ENCODE results near the gene PASK. TPM values are rescaled to one million over a fixed set of nuclear protein-coding genes. Genes with fewer than 3 reads are reported as not detected.

PASK gene
- total RNA-seq, 3 donors from 2014 or later, result 6.8 to 25.5 (median 20.6) TPM

- DNase-seq (no peak), ATAC-seq (no peak)
- peaks cover 3% of the 10 kb centered on the region for H3K36me3 ChIP-seq (ENCODE audit: low read depth)
- no peak for TF ChIP-seq CTCF (IDR thresholded peaks at IDR 0.05)
- H3K4me1 ChIP-seq (ENCODE audit: low read depth), result peaks cover 12% of the 10 kb centered on the region
- H3K9me3 ChIP-seq, result no peaks in the 10 kb centered on the region
- intact Hi-C loops (cut with DNase I, micrococcal nuclease), result no loop called here
- H3K4me3 ChIP-seq, result no peak overlapping the region
Measured at GRCh38 chr2:241151934-241152660, 2.8 kb upstream of the PASK start.

GRCh38 chr2:241150660-241151530, 1.6 kb upstream of the PASK start:
- peak in 1 of 3 donors; percentile 59 for DNase-seq
- no peaks in the 10 kb centered on the region for H3K9me3 ChIP-seq
- intact Hi-C loops (cut with DNase I, micrococcal nuclease), result no loop called here
- TF ChIP-seq CTCF (IDR thresholded peaks at IDR 0.05), result no peak
- ATAC-seq, result peak; percentile 11
- H3K36me3 ChIP-seq (ENCODE audit: low read depth), result peaks cover 3% of the 10 kb centered on the region
- H3K4me3 ChIP-seq, result peak overlapping the region; percentile 96
- H3K4me1 ChIP-seq (ENCODE audit: low read depth), result peaks cover 12% of the 10 kb centered on the region

- Histone ChIP-seq H3K4me3 (peak within 1 kb of the TSS; percentile 96), H3K4me1 (ENCODE audit: low read depth) (peaks cover 12% of the 10 kb centered on the region), H3K36me3 (ENCODE audit: low read depth) (peaks cover 3% of the 10 kb centered on the region), H3K9me3 (no peaks in the 10 kb centered on the region)
- TF ChIP-seq CTCF (IDR thresholded peaks at IDR 0.05), result no peak
- peak; percentile 92 for ATAC-seq
- intact Hi-C loops (cut with DNase I, micrococcal nuclease), result no loop called here
- DNase-seq, result peak; percentile 95 to 98 (median 97)
Measured at GRCh38 chr2:241149925-241150659, 820 bp upstream of the PASK start, which contains the start of gene PPP1R7. PPP1R7 (plus strand) TSS chr2:241150467; CDS start chr2:241150496, 29 bp downstream.

GRCh38 chr2:241149675-241149924, 328 bp upstream of the PASK start:
- no peak for ATAC-seq
- no peak for TF ChIP-seq CTCF (IDR thresholded peaks at IDR 0.05)

GRCh38 chr2:241148239-241148638, 1.0 kb downstream of the PASK start:
- intact Hi-C loops (cut with DNase I, micrococcal nuclease), result no loop called here
- no peak for ATAC-seq
- no peak for TF ChIP-seq CTCF (IDR thresholded peaks at IDR 0.05)

More at GRCh38 chr2:241149675-241149924, 328 bp upstream of the PASK start:
- peak overlapping the region; percentile 96 for H3K4me3 ChIP-seq
- no peaks in the 10 kb centered on the region for H3K9me3 ChIP-seq
- peaks cover 3% of the 10 kb centered on the region for H3K36me3 ChIP-seq (ENCODE audit: low read depth)
- no peak for DNase-seq
- intact Hi-C loops (cut with DNase I, micrococcal nuclease), result no loop called here
- peaks cover 12% of the 10 kb centered on the region for H3K4me1 ChIP-seq (ENCODE audit: low read depth)

More at GRCh38 chr2:241148239-241148638, 1.0 kb downstream of the PASK start:
- Histone ChIP-seq H3K36me3 (ENCODE audit: low read depth) (no peaks in the 10 kb centered on the region), H3K4me1 (ENCODE audit: low read depth) (peaks cover 12% of the 10 kb centered on the region), H3K4me3 (no peak overlapping the region), H3K9me3 (no peaks in the 10 kb centered on the region)
- DNase-seq, result no peak
